Measurements from ENCODE around the gene RPL37A.

DNA sequence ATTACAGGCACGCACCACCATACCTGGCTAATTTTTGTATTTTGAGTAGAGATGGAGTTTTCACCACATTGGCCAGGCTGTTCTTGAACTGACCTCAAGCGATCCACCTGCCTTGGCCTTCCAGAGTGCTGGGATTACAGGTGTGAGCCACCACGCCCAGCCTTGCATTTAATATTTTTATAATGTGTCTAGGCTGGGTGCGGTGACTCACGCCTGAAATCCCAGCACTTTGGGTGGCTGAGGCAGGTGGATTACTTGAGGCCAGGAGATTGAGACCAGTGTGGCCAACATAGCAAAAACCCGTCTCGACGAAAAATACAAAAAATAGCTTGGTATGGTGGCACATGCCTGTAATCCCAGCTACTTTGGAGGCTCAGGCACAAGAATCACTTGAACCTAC lies 3.2 kb downstream of the RPL37A start:
- no peak for TF ChIP-seq POLR2AphosphoS5 (IDR thresholded peaks at IDR 0.05)
- TF ChIP-seq, protein P1, sequence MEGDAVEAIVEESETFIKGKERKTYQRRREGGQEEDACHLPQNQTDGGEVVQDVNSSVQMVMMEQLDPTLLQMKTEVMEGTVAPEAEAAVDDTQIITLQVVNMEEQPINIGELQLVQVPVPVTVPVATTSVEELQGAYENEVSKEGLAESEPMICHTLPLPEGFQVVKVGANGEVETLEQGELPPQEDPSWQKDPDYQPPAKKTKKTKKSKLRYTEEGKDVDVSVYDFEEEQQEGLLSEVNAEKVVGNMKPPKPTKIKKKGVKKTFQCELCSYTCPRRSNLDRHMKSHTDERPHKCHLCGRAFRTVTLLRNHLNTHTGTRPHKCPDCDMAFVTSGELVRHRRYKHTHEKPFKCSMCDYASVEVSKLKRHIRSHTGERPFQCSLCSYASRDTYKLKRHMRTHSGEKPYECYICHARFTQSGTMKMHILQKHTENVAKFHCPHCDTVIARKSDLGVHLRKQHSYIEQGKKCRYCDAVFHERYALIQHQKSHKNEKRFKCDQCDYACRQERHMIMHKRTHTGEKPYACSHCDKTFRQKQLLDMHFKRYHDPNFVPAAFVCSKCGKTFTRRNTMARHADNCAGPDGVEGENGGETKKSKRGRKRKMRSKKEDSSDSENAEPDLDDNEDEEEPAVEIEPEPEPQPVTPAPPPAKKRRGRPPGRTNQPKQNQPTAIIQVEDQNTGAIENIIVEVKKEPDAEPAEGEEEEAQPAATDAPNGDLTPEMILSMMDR (IDR thresholded peaks at IDR 0.05 in 8 of 11, conservative IDR thresholded peaks at IDR 0.05 in 3 of 11) = no peak

Data from spleen (tissue), 7 donors.